OCI-LY3 (cell line): ENCODE results near the gene PCED1B.

Experiments
- H2AFZ ChIP-seq: fragments of 200-600, 300-600 bp; shearing (Covaris generic); 2 replicates; pipeline ENCODE4 v1.6.0; 2014; ENCODE audit warnings: antibody characterized with exemption, low read depth, low read length
- H3K27ac ChIP-seq: fragments of 200-600, 300-600 bp; sonication (generic); 2 replicates; pipeline ENCODE4 v1.5.1; 2014; ENCODE audit warnings: mild to moderate bottlenecking, low read length, moderate library complexity, mixed read lengths
- H3K27me3 ChIP-seq: fragments of 200-600, 300-600 bp; sonication (generic); 2 replicates; pipeline ENCODE4 v1.6.1; 2014; ENCODE audit warnings: low read depth, low read length, mixed read lengths
- H3K36me3 ChIP-seq: fragments of 200-600, 300-600 bp; sonication (generic); replicated peaks from 2 replicates; pipeline ENCODE3; 2014; ENCODE audit warnings: low read depth, low read length, mixed read lengths
- H3K4me1 ChIP-seq: fragments of 300-600, 200-600 bp; sonication (generic); 2 replicates; pipeline ENCODE4 v1.6.1; 2014; ENCODE audit warnings: low read length, mixed read lengths
- H3K4me2 ChIP-seq: fragments of 200-600, 300-600 bp; sonication (generic); 2 replicates; pipeline ENCODE4 v1.6.1; 2014; ENCODE audit warnings: low read length, mixed read lengths
- H3K4me3 ChIP-seq: fragments of 300-600, 200-600 bp; sonication (generic); 2 replicates; pipeline ENCODE4 v1.5.1; 2014; ENCODE audit warnings: antibody characterized with exemption, mild to moderate bottlenecking, low read length, moderate library complexity
- H3K79me2 ChIP-seq: fragments of 300-600, 200-600 bp; shearing (Covaris generic); 2 replicates; pipeline ENCODE4 v1.6.1; 2014; ENCODE audit warnings: mild to moderate bottlenecking, low read length, mixed read lengths
- H3K9ac ChIP-seq: fragments of 300-600, 200-600 bp; shearing (Covaris generic); 2 replicates; pipeline ENCODE4 v1.6.0; 2014; ENCODE audit warnings: mild to moderate bottlenecking, low read length, moderate library complexity
- H3K9me3 ChIP-seq: fragments of 200-600, 300-600 bp; shearing (Covaris generic); 2 replicates; pipeline ENCODE4 v1.6.1; 2014; ENCODE audit warnings: low read length, mixed read lengths; ENCODE audit not compliant: insufficient read depth
- H4K20me1 ChIP-seq: fragments of 200-600, 300-600 bp; sonication (generic); 2 replicates; pipeline ENCODE4 v1.6.1; 2016; ENCODE audit warnings: low read length, mixed read lengths; ENCODE audit not compliant: insufficient read depth
- EZH2phosphoT487 ChIP-seq: fragments of 200-600 bp; shearing (Covaris generic); IDR thresholded peaks from 2 replicates; pipeline ENCODE4 v1.6.1; 2018; ENCODE audit warnings: antibody characterized with exemption, mixed run types, low read depth
- TF ChIP-seq, protein P1 (sequence below): fragments of 200-600, 300-600 bp; sonication (generic); IDR thresholded peaks from 2 replicates; pipeline ENCODE4 v1.5.1; 2014; ENCODE audit warnings: antibody characterized with exemption, low read length, low read depth

PCED1B gene

GRCh38 chr12:47126246-47126645, 46.8 kb downstream of the PCED1B start:
- no peaks in the 10 kb centered on the region for H4K20me1 ChIP-seq
- no peak overlapping the region for H3K9ac ChIP-seq
- TF ChIP-seq EZH2phosphoT487, result no peak
- TF ChIP-seq, protein P1, sequence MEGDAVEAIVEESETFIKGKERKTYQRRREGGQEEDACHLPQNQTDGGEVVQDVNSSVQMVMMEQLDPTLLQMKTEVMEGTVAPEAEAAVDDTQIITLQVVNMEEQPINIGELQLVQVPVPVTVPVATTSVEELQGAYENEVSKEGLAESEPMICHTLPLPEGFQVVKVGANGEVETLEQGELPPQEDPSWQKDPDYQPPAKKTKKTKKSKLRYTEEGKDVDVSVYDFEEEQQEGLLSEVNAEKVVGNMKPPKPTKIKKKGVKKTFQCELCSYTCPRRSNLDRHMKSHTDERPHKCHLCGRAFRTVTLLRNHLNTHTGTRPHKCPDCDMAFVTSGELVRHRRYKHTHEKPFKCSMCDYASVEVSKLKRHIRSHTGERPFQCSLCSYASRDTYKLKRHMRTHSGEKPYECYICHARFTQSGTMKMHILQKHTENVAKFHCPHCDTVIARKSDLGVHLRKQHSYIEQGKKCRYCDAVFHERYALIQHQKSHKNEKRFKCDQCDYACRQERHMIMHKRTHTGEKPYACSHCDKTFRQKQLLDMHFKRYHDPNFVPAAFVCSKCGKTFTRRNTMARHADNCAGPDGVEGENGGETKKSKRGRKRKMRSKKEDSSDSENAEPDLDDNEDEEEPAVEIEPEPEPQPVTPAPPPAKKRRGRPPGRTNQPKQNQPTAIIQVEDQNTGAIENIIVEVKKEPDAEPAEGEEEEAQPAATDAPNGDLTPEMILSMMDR, result no peak
- no peak overlapping the region for H3K27ac ChIP-seq
- H3K9me3 ChIP-seq, result no peaks in the 10 kb centered on the region
- no peaks in the 10 kb centered on the region for H3K36me3 ChIP-seq
- no peaks in the 10 kb centered on the region for H3K79me2 ChIP-seq
- H3K4me3 ChIP-seq, result no peak overlapping the region
- H3K4me2 ChIP-seq, result no peak overlapping the region
- no peaks in the 10 kb centered on the region for H3K27me3 ChIP-seq
- peaks cover 7% of the 10 kb centered on the region for H3K4me1 ChIP-seq
- H2AFZ ChIP-seq, result no peak overlapping the region

DNA sequence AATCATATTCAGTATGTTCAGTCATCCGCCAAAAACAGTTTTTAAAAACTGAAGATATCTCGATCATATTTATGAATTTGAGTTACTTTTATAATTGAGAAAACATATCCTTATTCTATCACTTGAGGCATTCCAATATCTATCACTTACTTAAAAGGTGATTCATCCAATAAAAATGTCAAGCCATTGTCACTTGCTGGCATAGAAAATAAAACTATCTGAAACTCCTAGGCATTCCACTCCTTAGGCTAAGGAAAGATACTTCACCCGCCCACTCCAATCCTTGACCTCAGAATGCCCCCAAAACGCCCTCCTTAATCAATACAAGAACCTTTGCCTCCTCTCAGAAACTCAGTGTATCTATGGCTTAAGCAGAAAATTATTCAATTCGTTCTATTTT, 51.6 kb downstream of the PCED1B start:
- Histone ChIP-seq H4K20me1 (no peaks in the 10 kb centered on the region), H3K4me3 (no peak overlapping the region), H3K4me2 (no peak overlapping the region), H3K9me3 (no peaks in the 10 kb centered on the region), H3K9ac (no peak overlapping the region), H3K27me3 (no peaks in the 10 kb centered on the region), H3K27ac (no peak overlapping the region), H3K4me1 (peaks cover 17% of the 10 kb centered on the region), H3K79me2 (no peaks in the 10 kb centered on the region), H3K36me3 (no peaks in the 10 kb centered on the region), H2AFZ (no peak overlapping the region)
- TF ChIP-seq, protein P1, result no peak
- no peak for TF ChIP-seq EZH2phosphoT487

- no peak overlapping the region for H2AFZ ChIP-seq
- H3K27ac ChIP-seq, result no peak overlapping the region
- no peaks in the 10 kb centered on the region for H4K20me1 ChIP-seq
Observed at GRCh38 chr12:47134005-47134404, 54.6 kb downstream of the PCED1B start.

DNA sequence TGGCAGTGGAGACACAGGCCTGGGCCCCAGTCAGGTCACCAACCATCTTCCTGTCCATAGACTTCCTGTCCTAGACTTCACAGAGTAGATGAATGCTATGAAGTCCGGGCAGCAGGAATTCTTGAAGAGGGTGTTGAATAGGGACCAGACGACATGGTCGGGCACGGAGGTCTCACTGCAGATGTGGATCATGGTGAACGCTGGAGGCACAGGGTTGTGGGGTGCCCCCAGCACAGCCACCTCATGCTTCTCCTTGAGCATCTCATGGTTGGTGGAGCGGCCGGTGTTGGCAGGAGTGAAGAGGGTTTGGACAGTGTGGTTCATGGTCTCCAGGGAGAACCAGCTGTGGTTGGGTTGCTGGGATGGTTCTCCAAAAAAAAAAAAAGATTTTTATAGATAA, 56.2 kb downstream of the PCED1B start:
- peaks cover 9% of the 10 kb centered on the region for H3K4me1 ChIP-seq
- H3K4me2 ChIP-seq, result no peak overlapping the region
- no peak overlapping the region for H3K27ac ChIP-seq
- TF ChIP-seq, protein P1, result no peak
- H3K4me3 ChIP-seq, result no peak overlapping the region
- no peaks in the 10 kb centered on the region for H3K27me3 ChIP-seq
- H3K36me3 ChIP-seq, result no peaks in the 10 kb centered on the region
- no peaks in the 10 kb centered on the region for H4K20me1 ChIP-seq
- no peaks in the 10 kb centered on the region for H3K9me3 ChIP-seq
- H3K79me2 ChIP-seq, result no peaks in the 10 kb centered on the region
- H3K9ac ChIP-seq, result no peak overlapping the region
- H2AFZ ChIP-seq, result no peak overlapping the region

More at GRCh38 chr12:47134005-47134404, 54.6 kb downstream of the PCED1B start:
- Histone ChIP-seq H3K9ac (no peak overlapping the region), H3K9me3 (no peaks in the 10 kb centered on the region), H3K4me1 (peaks cover 17% of the 10 kb centered on the region), H3K4me2 (no peak overlapping the region), H3K79me2 (no peaks in the 10 kb centered on the region), H3K36me3 (no peaks in the 10 kb centered on the region), H3K27me3 (no peaks in the 10 kb centered on the region), H3K4me3 (no peak overlapping the region)
- TF ChIP-seq, protein P1, result no peak
- TF ChIP-seq EZH2phosphoT487, result no peak
